ENCODE results near the gene SHISA7. TPM values are rescaled to one million over a fixed set of nuclear protein-coding genes. Genes with fewer than 3 reads are reported as not detected.

The SHISA7 gene
- total RNA-seq, 4 donors from 2014 or later, result under 0.01 to 0.13 TPM; not detected in 2

GRCh38 chr19:55482967-55483705, 40.0 kb upstream of the SHISA7 start:
- intact Hi-C loops (cut with DNase I), result no loop called here
- Histone ChIP-seq H3K4me3 (no peak overlapping the region), H3K27me3 (no peaks in the 10 kb centered on the region), H3K27ac (replicated peaks in 1 of 4) (no peak overlapping the region), H3K4me1 (peaks cover 52 to 63% (median 55%) of the 10 kb centered on the region in 4 donors), H3K9me3 (no peaks in the 10 kb centered on the region), H3K36me3 (peaks cover 18 to 33% (median 27%) of the 10 kb centered on the region in 4 donors)
- TF ChIP-seq, protein P1, sequence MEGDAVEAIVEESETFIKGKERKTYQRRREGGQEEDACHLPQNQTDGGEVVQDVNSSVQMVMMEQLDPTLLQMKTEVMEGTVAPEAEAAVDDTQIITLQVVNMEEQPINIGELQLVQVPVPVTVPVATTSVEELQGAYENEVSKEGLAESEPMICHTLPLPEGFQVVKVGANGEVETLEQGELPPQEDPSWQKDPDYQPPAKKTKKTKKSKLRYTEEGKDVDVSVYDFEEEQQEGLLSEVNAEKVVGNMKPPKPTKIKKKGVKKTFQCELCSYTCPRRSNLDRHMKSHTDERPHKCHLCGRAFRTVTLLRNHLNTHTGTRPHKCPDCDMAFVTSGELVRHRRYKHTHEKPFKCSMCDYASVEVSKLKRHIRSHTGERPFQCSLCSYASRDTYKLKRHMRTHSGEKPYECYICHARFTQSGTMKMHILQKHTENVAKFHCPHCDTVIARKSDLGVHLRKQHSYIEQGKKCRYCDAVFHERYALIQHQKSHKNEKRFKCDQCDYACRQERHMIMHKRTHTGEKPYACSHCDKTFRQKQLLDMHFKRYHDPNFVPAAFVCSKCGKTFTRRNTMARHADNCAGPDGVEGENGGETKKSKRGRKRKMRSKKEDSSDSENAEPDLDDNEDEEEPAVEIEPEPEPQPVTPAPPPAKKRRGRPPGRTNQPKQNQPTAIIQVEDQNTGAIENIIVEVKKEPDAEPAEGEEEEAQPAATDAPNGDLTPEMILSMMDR (IDR thresholded peaks at IDR 0.05), result no peak
- TF ChIP-seq POLR2A (IDR thresholded peaks at IDR 0.05; ENCODE audit: low read depth), result no peak
- no peak for TF ChIP-seq POLR2AphosphoS5 (IDR thresholded peaks at IDR 0.05)
- TF ChIP-seq EP300 (IDR thresholded peaks at IDR 0.05), result no peak
- no peak for DNase-seq (ENCODE audit: extremely low spot score)
- WGBS, result 95% methylated on average over 36 of the region's 47 CpGs

DNA sequence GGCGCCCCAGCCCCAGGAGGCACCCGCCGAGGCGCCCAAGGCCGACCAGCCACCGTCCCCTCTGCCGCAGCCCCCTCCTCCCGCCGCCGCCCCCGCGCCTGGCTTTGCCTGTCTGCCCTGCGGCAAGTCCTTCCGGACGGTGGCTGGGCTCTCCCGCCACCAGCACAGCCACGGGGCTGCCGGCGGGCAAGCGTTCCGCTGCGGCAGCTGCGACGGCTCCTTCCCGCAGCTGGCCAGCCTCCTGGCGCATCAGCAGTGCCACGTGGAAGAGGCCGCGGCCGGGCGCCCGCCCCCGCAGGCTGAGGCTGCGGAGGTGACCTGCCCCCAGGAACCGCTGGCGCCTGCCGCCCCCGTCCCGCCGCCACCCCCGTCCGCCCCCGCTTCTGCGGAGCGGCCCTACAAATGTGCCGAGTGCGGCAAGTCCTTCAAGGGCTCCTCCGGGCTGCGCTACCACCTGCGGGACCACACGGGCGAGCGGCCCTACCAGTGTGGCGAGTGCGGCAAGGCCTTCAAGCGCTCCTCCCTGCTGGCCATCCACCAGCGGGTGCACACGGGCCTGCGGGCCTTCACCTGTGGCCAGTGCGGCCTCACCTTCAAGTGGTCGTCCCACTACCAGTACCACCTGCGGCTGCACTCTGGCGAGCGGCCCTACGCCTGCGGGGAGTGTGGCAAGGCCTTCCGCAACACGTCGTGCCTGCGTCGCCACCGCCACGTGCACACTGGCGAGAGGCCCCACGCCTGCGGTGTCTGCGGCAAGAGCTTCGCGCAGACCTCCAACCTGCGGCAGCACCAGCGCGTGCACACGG, 39.3 kb upstream of the SHISA7 start:
- DNase-seq (ENCODE audit: extremely low spot score), result no peak
- intact Hi-C loops (cut with DNase I), result no loop called here
- TF ChIP-seq EP300 (IDR thresholded peaks at IDR 0.05) (no peak), POLR2A (IDR thresholded peaks at IDR 0.05; ENCODE audit: low read depth) (no peak), POLR2AphosphoS5 (IDR thresholded peaks at IDR 0.05) (no peak)
- TF ChIP-seq, protein P1 (IDR thresholded peaks at IDR 0.05), result no peak
- Histone ChIP-seq H3K4me3 (no peak overlapping the region), H3K9me3 (no peaks in the 10 kb centered on the region), H3K27me3 (no peaks in the 10 kb centered on the region), H3K27ac (replicated peaks in 1 of 4) (no peak overlapping the region), H3K4me1 (peaks cover 52 to 63% (median 55%) of the 10 kb centered on the region in 4 donors), H3K36me3 (peaks cover 18 to 33% (median 27%) of the 10 kb centered on the region in 4 donors)
- 92% methylated on average over 33 of the region's 83 CpGs for WGBS

DNA sequence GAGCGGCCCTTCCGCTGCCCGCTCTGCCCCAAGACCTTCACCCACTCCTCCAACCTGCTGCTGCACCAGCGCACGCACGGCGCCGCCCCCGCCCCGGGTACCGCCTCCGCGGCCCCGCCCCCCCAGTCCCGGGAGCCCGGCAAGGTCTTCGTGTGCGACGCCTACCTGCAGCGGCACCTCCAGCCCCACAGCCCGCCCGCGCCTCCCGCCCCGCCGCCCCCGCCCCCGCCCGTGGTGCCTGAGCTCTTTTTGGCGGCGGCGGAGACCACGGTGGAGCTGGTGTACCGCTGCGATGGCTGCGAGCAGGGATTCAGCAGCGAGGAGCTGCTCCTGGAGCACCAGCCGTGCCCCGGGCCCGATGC, 38.7 kb upstream of the SHISA7 start:
- intact Hi-C loops (cut with DNase I), result no loop called here
- no peak for DNase-seq (ENCODE audit: extremely low spot score)
- no peaks in the 10 kb centered on the region for H3K27me3 ChIP-seq
- H3K9me3 ChIP-seq, result no peaks in the 10 kb centered on the region
- H3K36me3 ChIP-seq, result peaks cover 18 to 33% (median 27%) of the 10 kb centered on the region in 4 donors
- no peak overlapping the region for H3K27ac ChIP-seq (replicated peaks in 1 of 4)
- H3K4me3 ChIP-seq, result no peak overlapping the region
- 78% methylated on average over 8 of the region's 40 CpGs for WGBS
- H3K4me1 ChIP-seq, result peaks cover 49 to 59% (median 52%) of the 10 kb centered on the region in 4 donors
- TF ChIP-seq EP300 (IDR thresholded peaks at IDR 0.05) (no peak), POLR2AphosphoS5 (IDR thresholded peaks at IDR 0.05) (no peak), POLR2A (IDR thresholded peaks at IDR 0.05; ENCODE audit: low read depth) (no peak)
- TF ChIP-seq, protein P1 (IDR thresholded peaks at IDR 0.05), result no peak

DNA sequence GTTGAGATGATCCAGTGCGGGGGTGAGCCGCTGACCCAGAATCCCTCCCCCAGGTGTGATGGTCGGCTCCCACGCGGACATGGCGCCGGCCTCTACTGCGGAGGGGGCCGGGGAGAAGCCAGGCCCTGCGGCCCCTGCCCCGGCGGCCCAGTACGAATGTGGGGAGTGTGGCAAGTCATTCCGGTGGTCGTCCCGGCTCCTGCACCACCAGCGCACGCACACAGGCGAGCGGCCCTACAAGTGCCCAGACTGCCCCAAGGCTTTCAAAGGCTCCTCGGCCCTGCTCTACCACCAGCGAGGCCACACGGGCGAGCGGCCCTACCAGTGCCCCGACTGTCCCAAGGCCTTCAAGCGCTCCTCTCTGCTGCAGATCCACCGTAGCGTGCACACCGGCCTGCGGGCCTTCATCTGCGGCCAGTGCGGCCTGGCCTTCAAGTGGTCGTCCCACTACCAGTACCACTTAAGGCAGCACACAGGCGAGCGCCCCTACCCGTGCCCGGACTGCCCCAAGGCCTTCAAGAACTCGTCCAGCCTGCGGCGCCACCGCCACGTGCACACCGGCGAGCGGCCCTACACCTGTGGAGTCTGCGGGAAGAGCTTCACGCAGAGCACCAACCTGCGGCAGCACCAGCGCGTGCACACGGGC, 38.2 kb upstream of the SHISA7 start:
- peaks cover 18 to 33% (median 27%) of the 10 kb centered on the region in 4 donors for H3K36me3 ChIP-seq
- DNase-seq (ENCODE audit: extremely low spot score), result no peak
- WGBS, result 96% methylated on average over 41 of the region's 52 CpGs
- no peaks in the 10 kb centered on the region for H3K27me3 ChIP-seq
- intact Hi-C loops (cut with DNase I), result no loop called here
- no peaks in the 10 kb centered on the region for H3K9me3 ChIP-seq
- TF ChIP-seq POLR2A (IDR thresholded peaks at IDR 0.05; ENCODE audit: low read depth), result no peak
- no peak for TF ChIP-seq EP300 (IDR thresholded peaks at IDR 0.05)
- no peak for TF ChIP-seq POLR2AphosphoS5 (IDR thresholded peaks at IDR 0.05)
- TF ChIP-seq, protein P1 (IDR thresholded peaks at IDR 0.05), result no peak
- H3K4me3 ChIP-seq, result no peak overlapping the region
- H3K27ac ChIP-seq (replicated peaks in 1 of 4), result no peak overlapping the region
- peaks cover 44 to 54% (median 47%) of the 10 kb centered on the region in 4 donors for H3K4me1 ChIP-seq

All from esophagus muscularis mucosa (tissue), 4 donors.